Left lung (tissue), 10 donors: ENCODE results near the gene HPS4. TPM values are rescaled to one million over a fixed set of nuclear protein-coding genes. Genes with fewer than 3 reads are reported as not detected.
A peak's percentile ranks its signal among the peaks of the same experiment; 100 is the strongest.

ENCODE experiments used
- ATAC-seq: fragments of 200-7000 bp; cut with Tn5 transposase; one replicate; pipeline ENCODE4 v1.9.1; 2020; ENCODE audit warnings: moderate library complexity
- DNase-seq, 4 donors: peaks; one replicate each; pipeline ENCODE4 v3.0.0-alpha.2; 2013 to 2020
- H3K27ac ChIP-seq, 2 donors: fragments of 200-600 bp; sonication (generic) in 1 of 2; one replicate each; pipeline versions ENCODE4 v1.5.0 to v1.8.0; 2020 to 2021
- H3K27me3 ChIP-seq, 2 donors: fragments of 200-600 bp; sonication (generic) in 1 of 2; one replicate each; pipeline versions ENCODE4 v1.5.0 to v1.8.0; 2020 to 2021
- H3K36me3 ChIP-seq, 2 donors: fragments of 200-600 bp; sonication (generic) in 1 of 2; one replicate each; pipeline versions ENCODE4 v1.5.0 to v1.8.0; 2020 to 2021
- H3K4me1 ChIP-seq, 2 donors: fragments of 200-600 bp; one replicate each; pipeline ENCODE4 v1.8.0; 2021
- H3K4me3 ChIP-seq, 2 donors: fragments of 200-600 bp; sonication (generic) in 1 of 2; one replicate each; pipeline versions ENCODE4 v1.5.0 to v1.8.0; 2020 to 2021; ENCODE audit warnings: mild to moderate bottlenecking in 1 of 2
- H3K9me3 ChIP-seq, 2 donors: fragments of 200-600 bp; sonication (generic) in 1 of 2; one replicate each; pipeline versions ENCODE4 v1.5.0 to v1.8.0; 2020 to 2021
- intact Hi-C, 2 donors: fragments of 100-400 bp; cut with DNase I; formaldehyde crosslinking; loops; one replicate each; pipeline versions ENCODE4 v1.11.2 to v1.14.2; 2022
- polyA plus RNA-seq, 6 donors: library from polyadenylated mRNA; unstranded; fragments of 120-200 nt; gene quantifications; one replicate each; pipeline ENCODE4 v1.2.1, GENCODE V29; 2013; ENCODE audit not compliant: insufficient read length in 6 of 6
- total RNA-seq, 2 donors: library from RNA; stranded (reverse); fragmentation: NEBNext Ultra II Directional; extraction: Animal tissue kit (Norgen Biotek cat#: 25700); gene quantifications; one replicate each; pipeline ENCODE4 v1.2.1, GENCODE V29; 2021
- TF ChIP-seq, protein P1 (sequence below), 2 donors: fragments of 200-600 bp; sonication (generic) in 1 of 2; IDR thresholded peaks; one replicate each; pipeline versions ENCODE4 v1.5.0 to v1.8.0; 2021; ENCODE audit warnings: antibody characterized with exemption in 2 of 2
- donor health status: DM: no; HTN: yes; CAD: no.
- donor health status: DM: no; HTN: no; CAD: no.

HPS4 gene
- total and polyA plus RNA-seq, 8 donors = 25.4 to 40.7 (median 34.4) TPM

DNA sequence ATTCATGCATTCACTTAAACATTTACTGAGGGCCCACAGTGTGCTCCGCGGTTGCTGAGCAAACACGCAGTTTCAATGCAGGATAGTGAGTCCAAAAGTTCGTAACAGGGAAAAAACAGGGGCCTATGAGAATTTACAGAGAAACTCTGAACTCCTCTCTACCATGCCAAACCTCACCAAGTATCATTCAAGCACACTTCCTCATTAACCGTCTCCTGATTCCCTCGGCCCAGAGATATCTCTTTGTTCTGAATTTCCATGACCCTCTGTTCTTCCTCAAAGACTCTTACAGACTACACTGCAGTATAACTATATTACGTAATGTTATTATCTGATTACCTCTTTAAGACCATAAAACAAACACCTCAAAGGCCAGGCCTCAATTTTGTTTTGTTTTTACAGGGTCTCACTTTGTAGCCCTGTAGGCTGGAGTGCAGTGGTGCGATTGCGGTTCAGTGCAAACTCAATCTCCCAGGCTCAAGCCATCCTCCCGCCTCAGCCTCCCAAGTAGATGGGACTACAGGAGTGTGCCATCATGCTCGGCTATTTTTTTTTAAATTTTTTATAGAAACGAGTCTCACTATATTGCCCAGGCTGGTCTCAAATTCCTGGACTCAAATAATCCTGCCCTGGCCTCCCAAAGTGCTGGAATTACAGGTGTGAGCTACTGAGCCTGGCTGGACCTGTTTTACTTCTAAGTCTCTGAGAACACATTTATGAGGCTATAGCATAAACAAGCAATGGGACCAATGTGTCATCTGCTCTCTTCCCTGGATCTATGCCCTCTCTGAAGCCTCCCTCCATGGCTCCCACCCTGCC is 3.6 kb downstream of the HPS4 start:
- no peaks in the 10 kb centered on the region for H3K27me3 ChIP-seq
- peaks cover 21 to 89% of the 10 kb centered on the region in 2 donors for H3K4me1 ChIP-seq
- intact Hi-C loops = no loop called here
- no peak for DNase-seq
- TF ChIP-seq, protein P1, sequence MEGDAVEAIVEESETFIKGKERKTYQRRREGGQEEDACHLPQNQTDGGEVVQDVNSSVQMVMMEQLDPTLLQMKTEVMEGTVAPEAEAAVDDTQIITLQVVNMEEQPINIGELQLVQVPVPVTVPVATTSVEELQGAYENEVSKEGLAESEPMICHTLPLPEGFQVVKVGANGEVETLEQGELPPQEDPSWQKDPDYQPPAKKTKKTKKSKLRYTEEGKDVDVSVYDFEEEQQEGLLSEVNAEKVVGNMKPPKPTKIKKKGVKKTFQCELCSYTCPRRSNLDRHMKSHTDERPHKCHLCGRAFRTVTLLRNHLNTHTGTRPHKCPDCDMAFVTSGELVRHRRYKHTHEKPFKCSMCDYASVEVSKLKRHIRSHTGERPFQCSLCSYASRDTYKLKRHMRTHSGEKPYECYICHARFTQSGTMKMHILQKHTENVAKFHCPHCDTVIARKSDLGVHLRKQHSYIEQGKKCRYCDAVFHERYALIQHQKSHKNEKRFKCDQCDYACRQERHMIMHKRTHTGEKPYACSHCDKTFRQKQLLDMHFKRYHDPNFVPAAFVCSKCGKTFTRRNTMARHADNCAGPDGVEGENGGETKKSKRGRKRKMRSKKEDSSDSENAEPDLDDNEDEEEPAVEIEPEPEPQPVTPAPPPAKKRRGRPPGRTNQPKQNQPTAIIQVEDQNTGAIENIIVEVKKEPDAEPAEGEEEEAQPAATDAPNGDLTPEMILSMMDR (IDR thresholded peaks at IDR 0.05) = no peak
- H3K27ac ChIP-seq = peak overlapping the region in 1 of 2 donors; percentile 57
- H3K4me3 ChIP-seq = peak overlapping the region; percentile 2 to 25
- H3K9me3 ChIP-seq = no peaks in the 10 kb centered on the region
- peak; percentile 8 for ATAC-seq
- peaks cover 0 to 19% of the 10 kb centered on the region in 2 donors for H3K36me3 ChIP-seq

DNA sequence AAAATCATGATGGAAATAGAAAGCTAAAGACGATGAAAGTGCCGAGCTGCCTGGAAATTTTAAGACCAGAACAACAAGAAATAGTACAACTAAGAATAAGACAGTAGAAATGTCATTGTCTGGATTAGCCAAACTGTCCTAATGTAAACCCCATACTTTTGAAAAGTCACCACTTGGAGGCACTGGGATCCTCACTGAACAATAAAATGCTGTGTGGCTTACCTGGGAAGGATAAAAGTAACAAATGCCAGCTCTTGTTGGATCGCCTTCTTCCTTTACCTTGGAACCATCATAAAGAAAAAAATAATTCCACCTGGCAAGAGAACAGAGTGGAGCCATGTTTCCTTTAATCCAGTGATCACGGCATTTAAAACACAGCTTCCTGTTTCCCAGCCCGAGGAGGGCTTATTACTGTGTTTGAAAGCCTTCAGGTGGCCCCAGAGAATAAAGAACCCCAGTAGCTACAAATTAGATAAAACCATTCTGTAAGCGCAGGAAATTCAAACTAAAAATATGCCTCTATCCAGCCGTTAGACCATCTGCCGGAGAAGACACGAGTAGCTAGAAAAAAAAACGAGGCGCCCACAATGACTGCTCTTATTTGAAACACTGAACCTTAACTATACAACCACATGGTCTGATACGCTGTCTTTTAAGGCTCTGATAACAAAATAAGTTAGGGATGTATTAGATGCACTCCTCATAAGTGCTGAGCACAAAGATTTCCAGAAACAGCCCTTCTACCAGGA is 4.4 kb downstream of the HPS4 start:
- ATAC-seq = no peak
- intact Hi-C loops = no loop called here
- DNase-seq = no peak
- Histone ChIP-seq H3K4me1 (peaks cover 16 to 89% of the 10 kb centered on the region in 2 donors), H3K27me3 (no peaks in the 10 kb centered on the region), H3K4me3 (peak overlapping the region; percentile 2 to 25), H3K27ac (peak overlapping the region in 1 of 2 donors; percentile 57), H3K9me3 (no peaks in the 10 kb centered on the region), H3K36me3 (peaks cover 0 to 26% of the 10 kb centered on the region in 2 donors)
- TF ChIP-seq, protein P1 (IDR thresholded peaks at IDR 0.05) = no peak

- Histone ChIP-seq H3K27ac (no peak overlapping the region), H3K9me3 (no peaks in the 10 kb centered on the region), H3K4me1 (peaks cover 12 to 82% of the 10 kb centered on the region in 2 donors), H3K27me3 (no peaks in the 10 kb centered on the region), H3K4me3 (no peak overlapping the region), H3K36me3 (peaks cover 0 to 44% of the 10 kb centered on the region in 2 donors)
- ATAC-seq (no peak), DNase-seq (no peak)
- intact Hi-C loops = no loop called here
- TF ChIP-seq, protein P1 (IDR thresholded peaks at IDR 0.05) = no peak
Measured at GRCh38 chr22:26477341-26477731, 6.2 kb downstream of the HPS4 start.

GRCh38 chr22:26476705-26477340 is 6.8 kb downstream of the HPS4 start:
- peaks cover 0 to 50% of the 10 kb centered on the region in 2 donors for H3K36me3 ChIP-seq

More at GRCh38 chr22:26476705-26477340, 6.8 kb downstream of the HPS4 start:
- TF ChIP-seq, protein P1 (IDR thresholded peaks at IDR 0.05) = no peak
- no peaks in the 10 kb centered on the region for H3K27me3 ChIP-seq
- no peak for DNase-seq
- H3K4me1 ChIP-seq = peaks cover 12 to 82% of the 10 kb centered on the region in 2 donors
- H3K4me3 ChIP-seq = no peak overlapping the region
- intact Hi-C loops = no loop called here
- peak overlapping the region in 1 of 2 donors; percentile 31 for H3K27ac ChIP-seq
- no peaks in the 10 kb centered on the region for H3K9me3 ChIP-seq
- no peak for ATAC-seq
